Smooth muscle cell (in vitro differentiated cells): ENCODE results near the gene EXOG. TPM values are rescaled to one million over a fixed set of nuclear protein-coding genes. Genes with fewer than 3 reads are reported as not detected.

Experiments used
- DNase-seq: peaks from one replicate; lab custom pipeline; 2025; ENCODE audit not compliant: unreplicated experiment; lab: John Stamatoyannopoulos, UW
- H2AFZ ChIP-seq: fragments of 200-600 bp; sonication (generic); 2 replicates; pipeline ENCODE4 v1.6.0; 2016; ENCODE audit warnings: antibody characterized with exemption, low read depth, mild to moderate bottlenecking
- H3F3A ChIP-seq: fragments of 200-600 bp; sonication (generic); 2 replicates; pipeline ENCODE4 v1.6.0; 2017; ENCODE audit warnings: antibody characterized with exemption, low read depth
- H3K27ac ChIP-seq: fragments of 200-600 bp; sonication (generic); 2 replicates; pipeline ENCODE4 v1.5.1; 2016; ENCODE audit warnings: low read depth, mild to moderate bottlenecking
- H3K27me3 ChIP-seq: fragments of 200-600 bp; sonication (generic); 2 replicates; pipeline ENCODE4 v1.6.1; 2016; ENCODE audit warnings: low read depth, mild to moderate bottlenecking
- H3K36me3 ChIP-seq: fragments of 200-600 bp; sonication (generic); 2 replicates; pipeline ENCODE4 v1.5.1; 2016; ENCODE audit warnings: low read depth
- H3K4me1 ChIP-seq: fragments of 200-600 bp; sonication (generic); 2 replicates; pipeline ENCODE4 v1.5.1; 2016; ENCODE audit warnings: low read depth
- H3K4me2 ChIP-seq: fragments of 200-600 bp; sonication (generic); 2 replicates; pipeline ENCODE4 v1.6.0; 2016; ENCODE audit warnings: mild to moderate bottlenecking
- H3K4me3 ChIP-seq: fragments of 200-600 bp; sonication (generic); 2 replicates; pipeline ENCODE4 v1.5.1; 2016; ENCODE audit warnings: mild to moderate bottlenecking
- H3K79me2 ChIP-seq: fragments of 200-600 bp; sonication (generic); 2 replicates; pipeline ENCODE4 v1.6.0; 2016; ENCODE audit warnings: low read depth, mild to moderate bottlenecking
- H3K9ac ChIP-seq: fragments of 200-600 bp; sonication (generic); 2 replicates; pipeline ENCODE4 v1.6.0; 2016; ENCODE audit warnings: low read depth
- H3K9me3 ChIP-seq: fragments of 200-600 bp; sonication (generic); replicated peaks from 2 replicates; pipeline ENCODE4 v1.5.1; 2016; ENCODE audit warnings: low read depth
- H4K20me1 ChIP-seq: fragments of 200-600 bp; sonication (generic); 2 replicates; pipeline ENCODE4 v1.6.0; 2016; ENCODE audit warnings: low read depth
- CTCF ChIP-seq: fragments of 200-600 bp; sonication (generic); IDR thresholded peaks from 2 replicates; pipeline ENCODE4 v1.5.1; 2017; ENCODE audit warnings: borderline replicate concordance, mild to moderate bottlenecking, antibody characterized with exemption; ENCODE audit not compliant: insufficient read depth, poor library complexity, severe bottlenecking
- WGBS: methylation state at CpG from one replicate; pipeline ENCODE4 v1.1.7; 2016; ENCODE audit warnings: low lambda C conversion rate; 5-methylcytosine and 5-hydroxymethylcytosine counted together
- polyA plus RNA-seq: library from polyadenylated mRNA; unstranded; fragments of >200 nt; fragmentation: Nextera tagmentation; extraction: Ambion mirVana; gene quantifications from 2 replicates; pipeline ENCODE4 v1.2.1, GENCODE V29; 2016
- total RNA-seq: library from RNA; depleted of rRNA; stranded (reverse); fragments of >200 nt; gene quantifications from 2 replicates; pipeline ENCODE4 v1.2.3, GENCODE V29; 2014

Gene EXOG
- total and polyA plus RNA-seq, 2 experiments from 2014 or later: 3.9 to 5.2 TPM

DNA sequence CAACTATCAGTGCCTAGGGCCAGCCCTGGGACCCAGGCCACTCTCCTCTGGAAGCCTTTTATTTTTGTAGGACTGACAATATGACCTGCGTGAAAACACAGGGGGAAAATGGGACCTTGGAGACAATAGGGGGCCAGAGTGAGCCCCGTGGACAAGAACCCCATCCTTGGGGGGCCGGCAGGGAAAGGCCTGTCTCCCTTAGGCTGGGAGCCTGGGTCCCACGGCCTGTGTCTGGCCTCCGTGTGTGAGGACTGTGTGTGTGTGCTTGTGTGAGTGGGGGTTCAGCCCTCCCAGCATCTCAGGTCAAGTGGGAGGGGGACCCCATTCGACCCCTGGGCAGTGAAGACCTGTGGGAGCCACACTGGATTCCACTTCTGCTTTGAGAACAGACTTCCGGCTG is 53.3 kb downstream of the EXOG start:
- WGBS: 93% methylated on average over 7 of the region's 7 CpGs
- H3K27ac ChIP-seq: no peak overlapping the region
- H3K4me2 ChIP-seq: no peak overlapping the region
- no peaks in the 10 kb centered on the region for H3K27me3 ChIP-seq
- no peaks in the 10 kb centered on the region for H3K4me1 ChIP-seq
- H3F3A ChIP-seq: no peaks in the 10 kb centered on the region
- no peak overlapping the region for H2AFZ ChIP-seq
- no peak for TF ChIP-seq CTCF
- H3K9me3 ChIP-seq: no peaks in the 10 kb centered on the region
- no peaks in the 10 kb centered on the region for H3K36me3 ChIP-seq
- no peak overlapping the region for H3K9ac ChIP-seq
- H3K4me3 ChIP-seq: no peak overlapping the region
- no peaks in the 10 kb centered on the region for H3K79me2 ChIP-seq
- no peaks in the 10 kb centered on the region for H4K20me1 ChIP-seq
- DNase-seq: no peak

DNA sequence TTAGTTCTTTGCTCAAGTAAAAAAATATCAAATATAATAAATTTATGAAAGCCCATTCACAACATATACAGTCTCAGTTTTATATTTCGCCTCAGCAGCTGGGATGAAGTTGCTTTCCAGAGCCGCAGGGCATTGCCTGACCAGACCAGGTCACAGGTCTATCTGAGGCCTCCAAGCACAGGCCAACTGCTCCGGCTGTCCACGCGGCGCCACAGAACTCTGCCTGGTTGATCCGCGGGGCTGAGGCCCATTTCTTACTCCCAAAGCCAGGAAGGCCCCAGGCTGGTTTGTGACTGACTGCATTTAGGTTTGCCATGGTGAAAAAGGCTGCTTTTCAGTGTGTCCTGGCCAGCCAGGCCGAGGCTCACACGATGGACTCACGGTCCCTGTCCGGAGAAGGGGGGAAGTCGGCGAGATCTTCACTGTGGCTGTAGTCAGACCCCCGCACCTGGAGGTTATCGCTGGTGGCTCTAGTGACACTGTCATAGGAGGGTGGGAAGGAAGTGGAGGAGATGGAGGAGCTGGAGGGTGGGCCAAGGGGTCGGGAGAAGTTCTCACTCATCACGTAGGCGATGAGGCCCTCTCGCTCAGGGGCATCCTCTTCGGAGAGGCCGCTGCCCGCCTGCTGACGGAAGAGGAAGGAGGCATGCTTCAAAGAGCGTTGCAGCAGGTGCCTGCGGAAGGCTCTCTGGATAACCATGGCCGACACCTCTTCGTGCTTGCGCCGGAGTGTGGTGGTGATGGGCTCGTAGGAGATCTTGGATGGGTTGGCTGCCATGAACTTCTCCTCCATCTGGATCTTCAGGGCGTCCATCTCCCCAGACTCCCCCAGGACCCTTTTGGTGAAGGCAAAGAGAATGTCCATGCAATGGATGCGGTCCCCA is 54.1 kb downstream of the EXOG start:
- no peaks in the 10 kb centered on the region for H3K27me3 ChIP-seq
- no peak overlapping the region for H2AFZ ChIP-seq
- no peaks in the 10 kb centered on the region for H3K4me1 ChIP-seq
- no peaks in the 10 kb centered on the region for H3K79me2 ChIP-seq
- H3K9ac ChIP-seq: no peak overlapping the region
- no peak overlapping the region for H3K4me2 ChIP-seq
- H4K20me1 ChIP-seq: no peaks in the 10 kb centered on the region
- no peak for DNase-seq
- H3K27ac ChIP-seq: no peak overlapping the region
- H3K36me3 ChIP-seq: no peaks in the 10 kb centered on the region
- no peaks in the 10 kb centered on the region for H3K9me3 ChIP-seq
- no peak overlapping the region for H3K4me3 ChIP-seq
- H3F3A ChIP-seq: no peaks in the 10 kb centered on the region
- 97% methylated on average over 33 of the region's 33 CpGs for WGBS
- no peak for TF ChIP-seq CTCF

DNA sequence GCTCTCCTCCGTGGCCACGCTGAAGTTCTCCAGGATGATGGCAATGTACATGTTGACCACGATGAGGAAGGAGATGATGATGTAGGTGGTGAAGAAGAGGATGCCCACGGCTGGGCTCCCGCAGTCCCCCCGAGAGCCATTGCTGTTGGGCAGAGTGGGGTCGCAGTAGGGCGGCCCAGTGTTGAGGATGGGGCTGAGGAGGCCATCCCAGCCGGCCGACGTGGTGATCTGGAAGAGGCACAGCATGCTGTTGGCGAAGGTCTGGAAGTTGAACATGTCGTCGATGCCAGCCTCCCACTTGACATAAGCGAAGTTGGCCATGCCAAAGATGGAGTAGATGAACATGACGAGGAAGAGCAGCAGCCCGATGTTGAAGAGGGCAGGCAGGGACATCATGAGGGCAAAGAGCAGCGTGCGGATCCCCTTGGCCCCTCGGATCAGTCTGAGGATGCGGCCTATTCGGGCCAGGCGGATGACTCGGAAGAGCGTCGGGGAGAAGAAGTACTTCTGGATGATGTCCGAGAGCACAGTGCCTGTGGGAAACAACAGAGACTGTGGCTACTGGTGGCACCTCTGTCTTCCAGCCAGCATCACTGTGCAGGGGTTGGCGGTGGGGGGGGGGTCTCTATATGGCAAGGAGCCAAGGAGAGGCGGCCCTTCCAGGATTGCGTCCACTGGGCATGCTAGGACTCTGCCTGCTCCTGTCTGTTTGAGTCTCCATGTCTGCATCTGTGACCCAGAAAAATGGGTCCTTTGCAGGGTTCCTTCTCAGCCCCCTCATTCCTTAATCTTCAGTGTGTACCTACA is 55.1 kb downstream of the EXOG start:
- Histone ChIP-seq H3K27me3 (no peaks in the 10 kb centered on the region), H4K20me1 (no peaks in the 10 kb centered on the region), H3K36me3 (no peaks in the 10 kb centered on the region), H3K4me1 (no peaks in the 10 kb centered on the region), H3K4me2 (no peak overlapping the region), H3K27ac (no peak overlapping the region), H3K4me3 (no peak overlapping the region), H3K79me2 (no peaks in the 10 kb centered on the region), H3K9ac (no peak overlapping the region), H3F3A (no peaks in the 10 kb centered on the region), H2AFZ (no peak overlapping the region), H3K9me3 (no peaks in the 10 kb centered on the region)
- 94% methylated on average over 30 of the region's 30 CpGs for WGBS
- TF ChIP-seq CTCF: no peak
- no peak for DNase-seq
